Esophagus muscularis mucosa (tissue), 3 donors: ENCODE data around the gene KLF9.

ENCODE experiments used
- POLR2A ChIP-seq: fragments of 450-650 bp; IDR thresholded peaks from one replicate; pipeline ENCODE4 v1.6.1; 2017; ENCODE audit warnings: antibody characterized with exemption, moderate library complexity, mild to moderate bottlenecking, low read depth
- TF ChIP-seq, protein P1 (sequence below), 3 experiments: fragments of 200-600 bp in 2 of 3; fragments of 450-650 bp in 1 of 3; sonication (generic) in 2 of 3; IDR thresholded peaks; one replicate each; pipeline ENCODE4 v1.5.1; 2017 to 2019; ENCODE audit warnings: antibody characterized with exemption in 3 of 3, mild to moderate bottlenecking in 2 of 3, moderate library complexity in 1 of 3

GRCh38 chr9:70444904-70445303 lies 30.4 kb upstream of the KLF9 start:
- TF ChIP-seq, protein P1, sequence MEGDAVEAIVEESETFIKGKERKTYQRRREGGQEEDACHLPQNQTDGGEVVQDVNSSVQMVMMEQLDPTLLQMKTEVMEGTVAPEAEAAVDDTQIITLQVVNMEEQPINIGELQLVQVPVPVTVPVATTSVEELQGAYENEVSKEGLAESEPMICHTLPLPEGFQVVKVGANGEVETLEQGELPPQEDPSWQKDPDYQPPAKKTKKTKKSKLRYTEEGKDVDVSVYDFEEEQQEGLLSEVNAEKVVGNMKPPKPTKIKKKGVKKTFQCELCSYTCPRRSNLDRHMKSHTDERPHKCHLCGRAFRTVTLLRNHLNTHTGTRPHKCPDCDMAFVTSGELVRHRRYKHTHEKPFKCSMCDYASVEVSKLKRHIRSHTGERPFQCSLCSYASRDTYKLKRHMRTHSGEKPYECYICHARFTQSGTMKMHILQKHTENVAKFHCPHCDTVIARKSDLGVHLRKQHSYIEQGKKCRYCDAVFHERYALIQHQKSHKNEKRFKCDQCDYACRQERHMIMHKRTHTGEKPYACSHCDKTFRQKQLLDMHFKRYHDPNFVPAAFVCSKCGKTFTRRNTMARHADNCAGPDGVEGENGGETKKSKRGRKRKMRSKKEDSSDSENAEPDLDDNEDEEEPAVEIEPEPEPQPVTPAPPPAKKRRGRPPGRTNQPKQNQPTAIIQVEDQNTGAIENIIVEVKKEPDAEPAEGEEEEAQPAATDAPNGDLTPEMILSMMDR (IDR thresholded peaks at IDR 0.05) = no peak
- no peak for TF ChIP-seq POLR2A
